ENCODE results near the gene DNHD1.

The DNHD1 gene

GRCh38 chr11:6613496-6613895 is 116.4 kb downstream of the DNHD1 start:
- no peak overlapping the region for H3K4me2 ChIP-seq (ENCODE audit: low read depth, low read length, poor library complexity, severe bottlenecking)
- no peak overlapping the region for H3K4me3 ChIP-seq (ENCODE audit: insufficient read depth, low read length, poor library complexity, severe bottlenecking)
- no peaks in the 10 kb centered on the region for H3K9me2 ChIP-seq (replicated peaks; ENCODE audit: insufficient read depth, low read length)
- no peaks in the 10 kb centered on the region for H3K9me3 ChIP-seq (ENCODE audit: insufficient read depth, low read length)
- peaks cover 11% of the 10 kb centered on the region for H3F3A ChIP-seq (ENCODE audit: insufficient read depth)
- no peak for TF ChIP-seq CTCF (IDR thresholded peaks at IDR 0.05; ENCODE audit: insufficient read depth, low read length, poor library complexity, severe bottlenecking)
- TF ChIP-seq EZH2phosphoT487 (conservative IDR thresholded peaks at IDR 0.05; ENCODE audit: low read length): no peak
- H3K27ac ChIP-seq (ENCODE audit: low read depth, low read length): no peak overlapping the region
- H3K36me3 ChIP-seq (ENCODE audit: low read length): no peaks in the 10 kb centered on the region
- peaks cover 13% of the 10 kb centered on the region for H3K79me2 ChIP-seq (ENCODE audit: insufficient read depth, low read length)
- H3K27me3 ChIP-seq (ENCODE audit: low read length): no peaks in the 10 kb centered on the region
- no peaks in the 10 kb centered on the region for H4K20me1 ChIP-seq (ENCODE audit: low read depth, low read length)
- no peak overlapping the region for H3K9ac ChIP-seq (ENCODE audit: low read length)
- H2AFZ ChIP-seq (ENCODE audit: low read depth, low read length, severe bottlenecking): no peak overlapping the region

- TF ChIP-seq CTCF (IDR thresholded peaks at IDR 0.05; ENCODE audit: insufficient read depth, low read length, poor library complexity, severe bottlenecking): no peak
- no peak for TF ChIP-seq EZH2phosphoT487 (conservative IDR thresholded peaks at IDR 0.05; ENCODE audit: low read length)
- Histone ChIP-seq H3K9me2 (replicated peaks; ENCODE audit: insufficient read depth, low read length) (no peaks in the 10 kb centered on the region), H3K27me3 (ENCODE audit: low read length) (no peaks in the 10 kb centered on the region), H3K36me3 (ENCODE audit: low read length) (no peaks in the 10 kb centered on the region), H3F3A (ENCODE audit: insufficient read depth) (peaks cover 11% of the 10 kb centered on the region), H3K9ac (ENCODE audit: low read length) (no peak overlapping the region), H2AFZ (ENCODE audit: low read depth, low read length, severe bottlenecking) (no peak overlapping the region), H3K4me2 (ENCODE audit: low read depth, low read length, poor library complexity, severe bottlenecking) (no peak overlapping the region), H3K27ac (ENCODE audit: low read depth, low read length) (no peak overlapping the region), H3K4me3 (ENCODE audit: insufficient read depth, low read length, poor library complexity, severe bottlenecking) (no peak overlapping the region), H3K9me3 (ENCODE audit: insufficient read depth, low read length) (no peaks in the 10 kb centered on the region), H3K79me2 (ENCODE audit: insufficient read depth, low read length) (peaks cover 18% of the 10 kb centered on the region), H4K20me1 (ENCODE audit: low read depth, low read length) (no peaks in the 10 kb centered on the region)
These were observed 117.4 kb downstream of the DNHD1 start for GRCh38 chr11:6614446-6614845.

- Histone ChIP-seq H3K9me3 (ENCODE audit: insufficient read depth, low read length) (no peaks in the 10 kb centered on the region), H3K9me2 (replicated peaks; ENCODE audit: insufficient read depth, low read length) (no peaks in the 10 kb centered on the region), H2AFZ (ENCODE audit: low read depth, low read length, severe bottlenecking) (no peak overlapping the region), H4K20me1 (ENCODE audit: low read depth, low read length) (no peaks in the 10 kb centered on the region), H3K27ac (ENCODE audit: low read depth, low read length) (no peak overlapping the region), H3K9ac (ENCODE audit: low read length) (no peak overlapping the region), H3K27me3 (ENCODE audit: low read length) (no peaks in the 10 kb centered on the region), H3K4me3 (ENCODE audit: insufficient read depth, low read length, poor library complexity, severe bottlenecking) (no peak overlapping the region), H3K4me2 (ENCODE audit: low read depth, low read length, poor library complexity, severe bottlenecking) (no peak overlapping the region), H3K36me3 (ENCODE audit: low read length) (no peaks in the 10 kb centered on the region), H3F3A (ENCODE audit: insufficient read depth) (peaks cover 11% of the 10 kb centered on the region), H3K79me2 (ENCODE audit: insufficient read depth, low read length) (peaks cover 18% of the 10 kb centered on the region)
- TF ChIP-seq EZH2phosphoT487 (conservative IDR thresholded peaks at IDR 0.05; ENCODE audit: low read length): no peak
- TF ChIP-seq CTCF (IDR thresholded peaks at IDR 0.05; ENCODE audit: insufficient read depth, low read length, poor library complexity, severe bottlenecking): no peak
These were observed 118.0 kb downstream of the DNHD1 start for GRCh38 chr11:6615046-6615445.

Data from SU-DHL-6 (cell line).